K562 (cell line): ENCODE results near the gene NAE1. TPM values are rescaled to one million over a fixed set of nuclear protein-coding genes. Genes with fewer than 3 reads are reported as not detected.
A peak's percentile ranks its signal among the peaks of the same experiment; 100 is the strongest.

Experiments
- CBX3 ChIP-seq, 2 experiments: IDR thresholded peaks; 1 replicate in 1 of 2; 2 replicates in 1 of 2; pipeline ENCODE4 v1.6.1; 2012; ENCODE audit warnings: inconsistent platforms in 2 of 2, low read length in 2 of 2, borderline replicate concordance in 1 of 2, control low read depth in 1 of 2
- E2F6 ChIP-seq, 2 experiments: IDR thresholded peaks; 2 replicates each; pipeline ENCODE4 v1.6.1; 2011; ENCODE audit warnings: borderline replicate concordance in 1 of 2, control low read depth in 1 of 2, low read depth in 1 of 2, low read length in 1 of 2, mild to moderate bottlenecking in 1 of 2, mixed read lengths in 1 of 2, moderate library complexity in 1 of 2; ENCODE audit not compliant: insufficient read depth in 1 of 2, insufficient read length in 1 of 2, poor library complexity in 1 of 2, severe bottlenecking in 1 of 2; ENCODE audit errors: extremely low read depth in 1 of 2
- KLF10 ChIP-seq: fragments of 250-450 bp; sonication (Bioruptor Pico); IDR thresholded peaks from 2 replicates; pipeline ENCODE4 v1.6.1; 2021; ENCODE audit warnings: matching md5 sums
- MCM2 ChIP-seq: fragments of 450-650 bp; IDR thresholded peaks from 2 replicates; pipeline ENCODE4 v1.6.1; 2017; ENCODE audit warnings: low read depth, mild to moderate bottlenecking
- MTF1 ChIP-seq: fragments of 250-450 bp; sonication (Bioruptor Pico); IDR thresholded peaks from 2 replicates; pipeline ENCODE4 v1.9.0; 2021; ENCODE audit warnings: moderate library complexity, mild to moderate bottlenecking, inconsistent platforms, borderline replicate concordance
- MYNN ChIP-seq, 2 experiments: sonication (generic); formaldehyde crosslinking in 1 of 2; IDR thresholded peaks; 2 replicates each; pipeline versions ENCODE4 v1.5.0 to v1.6.1; 2016 to 2020; ENCODE audit warnings: antibody characterized with exemption in 1 of 2, missing genetic modification reagents in 1 of 2
- TAL1 ChIP-seq: fragments of 450-650 bp; IDR thresholded peaks from 2 replicates; pipeline ENCODE4 v1.6.1; 2016; ENCODE audit warnings: mild to moderate bottlenecking
- TRIM28 ChIP-seq: fragments of 450-650 bp; IDR thresholded peaks from 2 replicates; pipeline ENCODE4 v1.6.1; 2017
- VEZF1 ChIP-seq: fragments of 200-800 bp; sonication (Bioruptor generic); IDR thresholded peaks from 2 replicates; pipeline ENCODE4 v1.6.1; 2017; ENCODE audit warnings: missing genetic modification characterization, missing compliant biosample characterization
- ZBTB40 ChIP-seq, 2 experiments: fragments of 450-650 bp in 1 of 2; sonication (generic) in 1 of 2; formaldehyde crosslinking in 1 of 2; IDR thresholded peaks; 2 replicates each; pipeline versions ENCODE4 v1.7.1 to v1.9.0; 2016 to 2022; ENCODE audit warnings: inconsistent platforms in 1 of 2, mild to moderate bottlenecking in 1 of 2, missing genetic modification reagents in 1 of 2
- ZC3H11A ChIP-seq: IDR thresholded peaks from 2 replicates; pipeline ENCODE4 v1.6.1; 2012; ENCODE audit warnings: low read depth, low read length, improper control_type of control experiment
- ZNF140 ChIP-seq: fragments of 250-450 bp; sonication (Bioruptor Pico); IDR thresholded peaks from 2 replicates; pipeline ENCODE4 v1.8.0; 2021; ENCODE audit warnings: moderate library complexity, mild to moderate bottlenecking, inconsistent platforms
- ZNF212 ChIP-seq: fragments of 450-650 bp; formaldehyde crosslinking; IDR thresholded peaks from 2 replicates; pipeline ENCODE4 v1.4.0; 2020; ENCODE audit warnings: mild to moderate bottlenecking
- ZNF347 ChIP-seq: fragments of 450-650 bp; formaldehyde crosslinking; IDR thresholded peaks from 2 replicates; pipeline ENCODE4 v1.4.0; 2020; ENCODE audit warnings: low read depth, mild to moderate bottlenecking, moderate library complexity
- ZSCAN32 ChIP-seq: fragments of 450-650 bp; formaldehyde crosslinking; IDR thresholded peaks from 2 replicates; pipeline ENCODE4 v1.4.0; 2020; ENCODE audit warnings: mild to moderate bottlenecking, moderate library complexity
- polyA plus RNA-seq, 8 experiments: library from polyadenylated mRNA; depleted of rRNA in 4 of 8; stranded (reverse) in 5 of 8; unstranded in 3 of 8; fragments of >200 nt; fragmentation: Nextera tagmentation in 2 of 8; fragmentation: Illumina TruSeq in 1 of 8; extraction: Ambion mirVana in 2 of 8; extraction: Trizol in 1 of 8; gene quantifications; 2 replicates each; pipeline versions ENCODE4 v1.2.1 to v1.2.3, GENCODE V29; 2011 to 2014; ENCODE audit warnings: inconsistent platforms in 1 of 8, missing spikeins in 1 of 8
- total RNA-seq, 7 experiments: library from RNA; depleted of rRNA in 6 of 7; stranded (reverse); fragments of >200 nt in 6 of 7; fragmentation: Illumina TruSeq in 2 of 7; extraction: Trizol in 2 of 7; gene quantifications; 2 replicates each; pipeline versions ENCODE4 v1.2.1 to v1.2.3, GENCODE V29; 2011 to 2021; ENCODE audit warnings: low replicate concordance in 1 of 7

NAE1 gene
- total and polyA plus RNA-seq, 9 of the 15 experiments (the other 6 are each of a cell fraction or from before 2014, with no cell fraction given), result 165 to 294 (median 230) TPM

- TF ChIP-seq ZSCAN32, result no peak
- TF ChIP-seq VEZF1 (CRISPR knock-in tag), result no peak
- TF ChIP-seq ZC3H11A, result no peak
- no peak for TF ChIP-seq KLF10 (CRISPR knock-in tag)
- TF ChIP-seq CBX3 (IDR thresholded peaks at IDR 0.05; ENCODE audit: borderline replicate concordance in 1 of 2, low read length in 2 of 2), result peak in 1 of 2 experiments; percentile 84; a peak in 1 of 3 replicates
- TF ChIP-seq MTF1 (CRISPR knock-in tag), result no peak
- TF ChIP-seq MCM2, result no peak
- TF ChIP-seq TAL1, result no peak
- TF ChIP-seq ZBTB40 (IDR thresholded peaks at IDR 0.05), result no peak
- TF ChIP-seq ZBTB40 (CRISPR knock-in tag; IDR thresholded peaks at IDR 0.05), result no peak
- TF ChIP-seq ZNF140 (CRISPR knock-in tag), result no peak
- no peak for TF ChIP-seq TRIM28
- no peak for TF ChIP-seq ZNF347 (CRISPR knock-in tag)
- TF ChIP-seq MYNN (IDR thresholded peaks at IDR 0.05), result no peak
- no peak for TF ChIP-seq MYNN (CRISPR knock-in tag; IDR thresholded peaks at IDR 0.05)
- TF ChIP-seq ZNF212, result no peak
- peak; percentile 73 to 82 for TF ChIP-seq E2F6 (IDR thresholded peaks at IDR 0.05; ENCODE audit: borderline replicate concordance in 1 of 2, extremely low read depth in 1 of 2, insufficient read depth in 1 of 2, insufficient read length in 1 of 2, low read depth in 1 of 2, low read length in 1 of 2, poor library complexity in 1 of 2, severe bottlenecking in 1 of 2)
Observed at GRCh38 chr16:66830422-66831404, at the start of gene NAE1 (continued).
